Frontal cortex (tissue), 4 donors: ENCODE measurements around the gene TBC1D5. TPM values are rescaled to one million over a fixed set of nuclear protein-coding genes. Genes with fewer than 3 reads are reported as not detected.
"Not testable (repeated sequence)": the region's sequence is repeated elsewhere in the genome, so short reads cannot be mapped to it uniquely, and the experiment has no call there.

ENCODE experiments used
- DNase-seq, 2 donors: peaks; one replicate each; pipeline ENCODE4 v3.0.0; 2012; ENCODE audit warnings: low spot score in 2 of 2
- FAIRE-seq: peaks from 2 replicates; lab custom pipeline; 2012; peaks lifted over from hg19 to GRCh38; lab: Jason Lieb, UNC
- total RNA-seq: library from RNA; depleted of rRNA; stranded (reverse); fragments of >200 nt; gene quantifications from one replicate; pipeline ENCODE4 v1.2.3, GENCODE V29; 2014
- donor health status: control.
- donor health status: control.
- donor health status: control.

The TBC1D5 gene
- total RNA-seq, 1 donor from 2014 or later: 77.5 TPM

- DNase-seq (no peak), FAIRE-seq (no peak)
These were observed 16.1 kb downstream of the TBC1D5 start for GRCh38 chr3:17726313-17726712.

- DNase-seq, FAIRE-seq: not testable (repeated sequence)
These were observed 16.6 kb downstream of the TBC1D5 start for GRCh38 chr3:17725844-17726243.

- no peak for FAIRE-seq
These were observed 17.5 kb downstream of the TBC1D5 start for GRCh38 chr3:17724948-17725347.

DNA sequence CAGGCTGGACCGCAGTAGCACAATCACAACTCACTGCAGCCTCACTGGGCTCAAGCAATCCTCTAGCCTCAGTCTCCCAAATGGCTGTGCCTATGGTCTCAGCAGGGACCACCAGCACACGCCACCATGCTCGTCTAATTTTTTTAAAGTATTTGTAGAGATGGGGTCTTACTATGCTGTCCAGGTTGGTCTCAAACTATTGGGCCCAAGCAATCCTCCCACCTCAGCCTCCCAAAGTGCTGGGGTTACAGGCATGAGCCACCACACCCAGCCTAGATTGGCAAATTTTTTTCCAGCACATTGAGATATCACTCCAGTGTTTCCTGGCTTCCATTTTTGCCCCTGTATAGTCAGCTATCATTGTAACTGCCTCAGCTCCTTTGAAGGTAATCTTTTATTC lies 18.3 kb downstream of the TBC1D5 start:
- no peak for FAIRE-seq
- no peak for DNase-seq

More at GRCh38 chr3:17724948-17725347, 17.5 kb downstream of the TBC1D5 start:
- no peak for DNase-seq

- DNase-seq (no peak), FAIRE-seq (no peak)
These were observed 25.0 kb downstream of the TBC1D5 start for GRCh38 chr3:17717411-17717810.

DNA sequence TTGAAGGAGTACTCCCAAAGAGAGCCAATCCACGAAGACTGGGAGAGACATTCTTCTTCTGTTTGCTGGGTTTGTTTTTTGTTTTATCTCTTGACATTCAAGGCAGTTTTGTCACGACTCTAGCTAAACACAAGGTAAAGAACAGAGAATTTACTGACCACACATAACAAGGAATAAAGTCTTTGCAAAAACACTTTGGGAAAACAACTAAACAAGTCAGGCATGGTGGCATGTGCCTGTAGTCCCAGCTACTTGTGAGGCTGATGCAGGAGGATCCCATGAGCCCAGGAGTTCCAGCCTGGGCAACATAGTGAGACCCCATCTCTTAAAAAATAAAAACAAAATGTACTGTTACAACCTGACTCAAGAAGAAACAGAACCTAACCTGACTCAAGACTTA lies 28.0 kb downstream of the TBC1D5 start:
- FAIRE-seq (no peak), DNase-seq (no peak)

GRCh38 chr3:17709236-17709810 lies 33.1 kb downstream of the TBC1D5 start:
- DNase-seq (no peak), FAIRE-seq (no peak)

GRCh38 chr3:17707813-17708543 lies 34.5 kb downstream of the TBC1D5 start:
- no peak for FAIRE-seq
- DNase-seq: no peak

DNA sequence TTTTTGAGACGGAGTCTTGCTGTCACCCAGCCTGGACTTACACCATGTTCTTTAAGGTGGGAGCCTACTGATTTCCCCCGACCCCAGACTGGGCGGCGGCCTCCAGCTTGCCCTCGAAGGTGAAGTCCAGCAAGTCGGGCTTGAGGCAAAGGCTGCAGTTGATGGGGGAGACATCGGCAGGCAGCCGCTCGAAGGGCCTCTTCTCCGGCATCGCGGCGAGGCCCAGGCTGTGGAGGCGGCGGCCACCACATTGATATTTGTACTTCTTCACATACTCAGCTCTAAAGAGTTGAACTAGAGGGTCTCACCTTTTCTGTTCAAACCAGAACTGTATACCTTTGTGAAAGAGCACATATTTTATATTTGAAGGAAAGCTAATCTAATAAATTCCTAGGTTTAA lies 36.4 kb downstream of the TBC1D5 start:
- not testable (repeated sequence) for FAIRE-seq, DNase-seq

GRCh38 chr3:17699815-17700214 lies 42.6 kb downstream of the TBC1D5 start:
- not testable (repeated sequence) for DNase-seq, FAIRE-seq

DNA sequence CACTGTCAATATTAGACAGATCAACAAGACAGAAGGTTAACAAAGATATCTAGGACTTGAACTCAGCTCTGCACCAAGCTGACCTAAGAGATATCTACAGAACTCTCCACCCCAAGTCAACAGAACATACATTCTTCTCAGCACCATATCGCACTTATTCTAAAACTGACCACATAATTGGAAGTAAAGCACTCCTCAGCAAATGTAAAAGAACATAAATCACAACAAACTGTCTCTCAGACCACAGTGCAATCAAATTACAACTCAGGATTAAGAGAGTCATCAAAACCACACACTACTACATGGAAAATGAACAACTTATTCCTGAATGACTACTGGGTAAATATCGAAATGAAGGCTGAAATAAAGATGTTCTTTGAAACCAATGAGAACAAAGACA lies 46.8 kb downstream of the TBC1D5 start:
- FAIRE-seq, DNase-seq: not testable (repeated sequence)

- not testable (repeated sequence) for DNase-seq, FAIRE-seq
These were observed 48.8 kb downstream of the TBC1D5 start for GRCh38 chr3:17693670-17693999.

GRCh38 chr3:17692846-17693669 lies 49.4 kb downstream of the TBC1D5 start:
- not testable (repeated sequence) for FAIRE-seq, DNase-seq

DNA sequence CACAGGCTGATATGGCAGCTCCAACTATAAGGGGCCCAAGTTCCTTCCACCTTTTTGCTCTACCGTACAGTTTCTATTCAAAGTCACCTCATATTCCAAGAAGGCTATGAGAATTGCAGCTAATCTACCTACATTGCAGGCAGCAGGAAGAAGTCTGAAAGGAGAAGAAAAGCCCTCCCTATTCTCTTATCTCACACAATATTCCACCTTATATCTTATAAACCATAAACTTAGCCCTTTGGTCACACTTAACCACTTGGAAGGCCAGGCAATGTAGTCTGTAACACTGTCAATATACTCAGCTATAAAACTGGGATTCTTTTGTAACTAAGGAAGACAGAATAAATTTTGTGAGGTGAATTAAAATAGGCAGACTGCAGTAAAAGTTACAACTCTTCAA lies 54.9 kb downstream of the TBC1D5 start:
- FAIRE-seq (no peak), DNase-seq (no peak)

DNA sequence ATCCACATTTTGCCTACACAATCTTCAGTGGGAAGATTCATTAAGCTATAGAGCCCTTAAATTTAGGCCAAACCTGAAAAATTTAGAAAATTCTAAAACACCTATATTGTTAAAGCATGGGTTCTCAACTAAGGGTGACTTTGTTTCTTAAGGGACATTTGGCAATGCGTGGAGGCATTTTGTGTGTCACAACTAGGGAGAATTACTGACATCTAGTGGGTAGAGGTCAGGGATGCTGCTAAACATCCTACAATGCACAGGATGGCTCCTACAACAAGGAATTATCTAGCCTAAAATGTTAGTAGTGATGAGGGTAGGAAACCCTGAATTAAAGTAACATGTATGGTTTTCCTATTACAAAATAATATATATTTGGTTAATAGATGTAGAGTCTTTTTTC lies 55.8 kb downstream of the TBC1D5 start:
- DNase-seq: no peak

DNA sequence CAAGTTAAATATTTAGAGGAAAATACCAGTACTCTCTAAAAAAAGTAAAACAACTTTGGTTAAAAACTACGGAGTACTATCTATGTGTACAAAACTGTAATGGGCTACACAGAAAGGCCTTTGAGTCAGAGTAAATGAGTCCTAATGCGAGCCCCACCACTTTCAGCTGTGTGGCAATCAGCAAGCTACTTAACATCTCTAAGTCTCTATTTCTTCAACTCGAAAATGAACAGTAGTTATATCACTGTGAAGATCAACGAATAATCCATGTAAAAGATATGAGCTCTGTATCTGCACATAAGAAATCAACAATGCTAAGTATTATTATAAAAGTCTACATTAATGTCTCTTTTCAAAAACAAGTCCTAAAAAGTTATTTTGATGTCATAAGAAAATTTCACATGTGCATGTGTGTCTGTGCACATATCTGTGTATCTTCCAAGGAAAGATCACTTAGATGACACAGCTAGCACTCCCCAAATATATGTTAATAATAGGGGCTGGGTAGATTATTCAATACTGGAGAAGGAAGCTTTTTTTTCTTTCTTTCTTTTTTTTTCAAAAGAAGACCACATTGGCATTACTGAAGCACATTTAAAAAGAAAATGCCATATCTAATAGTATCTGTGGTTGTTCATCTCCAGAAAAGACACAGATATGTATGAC lies 58.8 kb downstream of the TBC1D5 start:
- DNase-seq: no peak
- FAIRE-seq: no peak

More for the DNA sequence above, 55.8 kb downstream of the TBC1D5 start:
- no peak for FAIRE-seq

DNA sequence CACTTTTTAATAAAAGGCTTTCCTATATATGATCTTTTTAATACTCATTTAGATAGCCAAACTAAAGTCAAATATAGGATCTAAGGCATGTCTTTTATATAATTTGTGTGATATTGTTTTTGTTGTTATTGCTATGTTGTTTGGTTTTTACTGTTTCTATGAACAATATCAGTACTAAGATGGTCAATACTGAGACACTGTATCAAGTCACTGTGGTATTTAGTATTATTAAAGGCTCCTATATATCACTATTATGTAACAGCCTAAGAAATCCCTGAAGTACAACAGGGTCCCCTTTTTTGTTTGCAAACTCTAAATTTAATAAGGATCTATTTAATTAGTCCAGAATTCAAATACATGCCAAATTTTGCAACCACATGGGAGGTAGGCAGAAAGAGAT lies 61.9 kb downstream of the TBC1D5 start:
- no peak for DNase-seq
- FAIRE-seq: no peak

DNA sequence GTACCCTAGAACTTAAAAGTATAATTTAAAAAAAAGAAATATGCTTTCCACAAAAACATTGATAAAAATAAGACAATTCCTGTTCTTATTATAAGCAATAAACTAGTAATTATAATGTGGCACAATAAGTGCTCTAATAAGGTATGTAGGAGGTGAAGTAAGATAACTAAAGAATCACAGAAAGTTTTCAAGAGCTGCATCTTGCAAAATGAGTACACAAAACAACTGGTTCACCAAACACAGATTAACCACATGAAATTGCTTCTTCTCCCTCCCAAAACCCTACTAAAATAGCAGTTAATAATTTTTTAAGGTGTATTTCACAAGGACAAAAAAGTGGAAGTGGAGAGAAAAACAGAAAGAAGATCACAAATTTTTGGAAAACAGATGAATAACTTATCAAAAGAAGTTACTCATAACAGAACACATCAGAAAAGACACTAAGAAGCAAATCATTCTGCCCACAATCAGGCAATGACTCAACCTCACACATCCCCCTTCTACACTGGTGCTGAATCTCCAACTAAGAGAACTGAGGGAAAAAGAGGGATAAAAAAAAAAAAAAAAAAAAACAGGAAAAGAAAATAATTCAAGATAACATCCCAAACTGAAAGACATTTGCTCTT lies 64.2 kb downstream of the TBC1D5 start:
- DNase-seq: no peak
- no peak for FAIRE-seq

DNA sequence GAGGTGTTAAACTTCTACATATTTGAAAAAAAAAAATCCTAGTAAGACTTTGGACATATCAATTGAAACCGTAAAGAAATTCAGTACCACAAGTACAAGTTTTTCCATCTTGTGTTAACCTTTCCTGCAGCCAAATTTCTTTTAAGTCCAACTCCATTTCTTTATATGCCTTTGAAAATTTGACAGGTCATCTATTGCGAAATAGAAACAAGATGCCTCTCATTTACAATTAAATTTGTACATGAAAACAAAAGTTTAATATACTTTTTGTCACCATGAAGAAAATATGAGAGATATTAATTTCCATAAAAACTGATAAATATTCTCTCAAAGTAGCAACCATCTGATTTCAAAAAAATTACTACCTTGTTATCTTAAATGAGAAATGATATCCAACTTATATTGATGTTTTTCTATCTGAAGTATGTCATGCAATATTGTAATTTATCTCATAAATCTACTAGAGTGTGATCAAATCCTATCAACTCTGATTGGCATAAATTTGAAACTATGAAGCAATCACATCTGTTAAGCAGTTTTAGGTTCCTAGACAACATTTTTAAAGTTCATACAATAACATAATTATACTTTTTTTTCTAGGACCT lies 68.2 kb downstream of the TBC1D5 start:
- no peak for FAIRE-seq
- no peak for DNase-seq
